ENCODE results near the gene GUCA2A.

GRCh38 chr1:42178249-42178648 lies 13.7 kb upstream of the GUCA2A start:
- no peak for TF ChIP-seq CTCF (IDR thresholded peaks at IDR 0.05; ENCODE audit: control extremely low read depth in 1 of 3, insufficient read depth in 1 of 3, low read depth in 1 of 3, low read length in 3 of 3)
- no peak for TF ChIP-seq SIN3A (conservative IDR thresholded peaks at IDR 0.05 in 1 of 2, IDR thresholded peaks at IDR 0.05 in 1 of 2; ENCODE audit: low read depth in 1 of 2, low read length in 2 of 2)
- TF ChIP-seq EZH2 (IDR thresholded peaks at IDR 0.05; ENCODE audit: low read depth, low read length, severe bottlenecking) = no peak
- no peak for TF ChIP-seq SRF (IDR thresholded peaks at IDR 0.05; ENCODE audit: low read depth, low read length)
- no peak for TF ChIP-seq EP300 (IDR thresholded peaks at IDR 0.05; ENCODE audit: borderline replicate concordance in 1 of 2, low read depth in 2 of 2, low read length in 2 of 2)

Measured in H1 (cell line).